NK-92 (cell line): ENCODE results near the gene PTPDC1.

Experiments used
- DNase-seq: peaks from one replicate; lab custom pipeline; 2025; ENCODE audit not compliant: unreplicated experiment; lab: John Stamatoyannopoulos, UW

Gene PTPDC1

GRCh38 chr9:94140418-94140780 is 56.1 kb downstream of the PTPDC1 start:
- DNase-seq = no peak

- DNase-seq = no peak
These were observed 56.8 kb downstream of the PTPDC1 start for GRCh38 chr9:94140791-94141790.

- no peak for DNase-seq
These were observed 58.1 kb downstream of the PTPDC1 start for GRCh38 chr9:94142353-94142752.

- no peak for DNase-seq
These were observed 60.1 kb downstream of the PTPDC1 start for GRCh38 chr9:94144394-94144793.

- no peak for DNase-seq
These were observed 61.4 kb downstream of the PTPDC1 start for GRCh38 chr9:94145640-94146039.

- DNase-seq = no peak
These were observed 63.5 kb downstream of the PTPDC1 start for GRCh38 chr9:94147776-94148175.

- no peak for DNase-seq
These were observed 64.2 kb downstream of the PTPDC1 start for GRCh38 chr9:94148419-94148818.

- DNase-seq = no peak
These were observed 65.4 kb downstream of the PTPDC1 start for GRCh38 chr9:94149696-94150095.

- DNase-seq = no peak
These were observed 66.1 kb downstream of the PTPDC1 start for GRCh38 chr9:94150279-94150828.

GRCh38 chr9:94150890-94151650 is 66.8 kb downstream of the PTPDC1 start:
- DNase-seq = no peak

GRCh38 chr9:94153905-94154304 is 69.6 kb downstream of the PTPDC1 start:
- DNase-seq = no peak

GRCh38 chr9:94156348-94157049 is 72.2 kb downstream of the PTPDC1 start:
- no peak for DNase-seq

- no peak for DNase-seq
These were observed 73.0 kb downstream of the PTPDC1 start for GRCh38 chr9:94157050-94157801.
